Measurements from ENCODE around the gene SF3B2. TPM values are rescaled to one million over a fixed set of nuclear protein-coding genes. Genes with fewer than 3 reads are reported as not detected.

The SF3B2 gene
- total and polyA plus RNA-seq, 10 donors, result 77.5 to 195 (median 147) TPM

DNA sequence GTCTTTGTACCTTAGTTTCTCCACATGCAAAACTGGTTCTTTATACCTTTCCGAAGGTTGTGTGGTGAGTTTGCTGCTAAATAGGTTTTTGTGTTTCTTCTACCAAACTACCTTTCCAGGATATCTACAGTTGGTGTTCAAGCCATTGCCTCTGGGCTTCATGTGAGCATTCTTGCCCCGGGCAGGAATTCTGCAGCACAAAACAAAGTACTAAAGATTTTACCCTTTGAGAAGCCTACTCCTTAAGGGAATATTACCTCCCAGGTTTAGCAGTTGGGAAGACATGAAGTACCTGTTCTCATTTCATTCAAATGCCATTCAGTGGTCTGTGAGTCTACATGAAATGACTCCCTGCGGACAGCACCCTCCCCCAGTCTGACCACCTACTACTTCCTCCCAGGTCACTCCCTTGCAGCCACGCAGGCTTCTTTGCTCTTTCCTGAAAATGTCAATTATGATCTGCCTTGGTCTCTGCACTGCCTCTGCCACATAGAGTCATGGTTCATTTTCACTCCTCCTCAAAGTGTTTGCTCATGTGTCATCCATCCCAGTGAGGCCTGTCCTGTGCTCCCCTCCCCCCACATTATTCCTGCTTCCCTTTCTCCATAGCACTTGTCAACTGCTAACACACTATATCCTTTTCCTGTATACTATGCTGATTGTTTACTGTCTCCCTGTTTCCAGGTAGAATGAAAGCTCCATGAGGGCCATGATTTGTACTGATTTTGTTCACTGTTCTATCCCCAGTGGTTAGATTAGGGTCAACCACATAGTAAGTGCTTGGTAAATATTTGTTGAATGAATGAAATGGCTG is 54.8 kb downstream of the SF3B2 start:
- TF ChIP-seq POLR2AphosphoS5 (IDR thresholded peaks at IDR 0.05), result no peak
- TF ChIP-seq POLR2A (IDR thresholded peaks at IDR 0.05), result no peak
- TF ChIP-seq, protein P1, sequence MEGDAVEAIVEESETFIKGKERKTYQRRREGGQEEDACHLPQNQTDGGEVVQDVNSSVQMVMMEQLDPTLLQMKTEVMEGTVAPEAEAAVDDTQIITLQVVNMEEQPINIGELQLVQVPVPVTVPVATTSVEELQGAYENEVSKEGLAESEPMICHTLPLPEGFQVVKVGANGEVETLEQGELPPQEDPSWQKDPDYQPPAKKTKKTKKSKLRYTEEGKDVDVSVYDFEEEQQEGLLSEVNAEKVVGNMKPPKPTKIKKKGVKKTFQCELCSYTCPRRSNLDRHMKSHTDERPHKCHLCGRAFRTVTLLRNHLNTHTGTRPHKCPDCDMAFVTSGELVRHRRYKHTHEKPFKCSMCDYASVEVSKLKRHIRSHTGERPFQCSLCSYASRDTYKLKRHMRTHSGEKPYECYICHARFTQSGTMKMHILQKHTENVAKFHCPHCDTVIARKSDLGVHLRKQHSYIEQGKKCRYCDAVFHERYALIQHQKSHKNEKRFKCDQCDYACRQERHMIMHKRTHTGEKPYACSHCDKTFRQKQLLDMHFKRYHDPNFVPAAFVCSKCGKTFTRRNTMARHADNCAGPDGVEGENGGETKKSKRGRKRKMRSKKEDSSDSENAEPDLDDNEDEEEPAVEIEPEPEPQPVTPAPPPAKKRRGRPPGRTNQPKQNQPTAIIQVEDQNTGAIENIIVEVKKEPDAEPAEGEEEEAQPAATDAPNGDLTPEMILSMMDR (IDR thresholded peaks at IDR 0.05 in 8 of 11, conservative IDR thresholded peaks at IDR 0.05 in 3 of 11), result no peak
- Histone ChIP-seq H3K4me3 (no peak overlapping the region), H3K27me3 (replicated peaks in 1 of 7) (no peaks in the 10 kb centered on the region), H3K27ac (peak overlapping the region in 2 of 8 donors; percentile 7 to 44), H3K4me1 (peaks cover 21 to 100% (median 64%) of the 10 kb centered on the region in 6 donors), H3K36me3 (peaks cover 0 to 8% (median 0%) of the 10 kb centered on the region in 6 donors), H3K9me3 (no peaks in the 10 kb centered on the region)
- intact Hi-C loops (cut with DNase I; ENCODE audit: low total_unique reads), result no loop called here
- 63 to 76% (median 65%) methylated on average over 4 of the region's 4 CpGs for WGBS, 5 donors
- no peak for DNase-seq

DNA sequence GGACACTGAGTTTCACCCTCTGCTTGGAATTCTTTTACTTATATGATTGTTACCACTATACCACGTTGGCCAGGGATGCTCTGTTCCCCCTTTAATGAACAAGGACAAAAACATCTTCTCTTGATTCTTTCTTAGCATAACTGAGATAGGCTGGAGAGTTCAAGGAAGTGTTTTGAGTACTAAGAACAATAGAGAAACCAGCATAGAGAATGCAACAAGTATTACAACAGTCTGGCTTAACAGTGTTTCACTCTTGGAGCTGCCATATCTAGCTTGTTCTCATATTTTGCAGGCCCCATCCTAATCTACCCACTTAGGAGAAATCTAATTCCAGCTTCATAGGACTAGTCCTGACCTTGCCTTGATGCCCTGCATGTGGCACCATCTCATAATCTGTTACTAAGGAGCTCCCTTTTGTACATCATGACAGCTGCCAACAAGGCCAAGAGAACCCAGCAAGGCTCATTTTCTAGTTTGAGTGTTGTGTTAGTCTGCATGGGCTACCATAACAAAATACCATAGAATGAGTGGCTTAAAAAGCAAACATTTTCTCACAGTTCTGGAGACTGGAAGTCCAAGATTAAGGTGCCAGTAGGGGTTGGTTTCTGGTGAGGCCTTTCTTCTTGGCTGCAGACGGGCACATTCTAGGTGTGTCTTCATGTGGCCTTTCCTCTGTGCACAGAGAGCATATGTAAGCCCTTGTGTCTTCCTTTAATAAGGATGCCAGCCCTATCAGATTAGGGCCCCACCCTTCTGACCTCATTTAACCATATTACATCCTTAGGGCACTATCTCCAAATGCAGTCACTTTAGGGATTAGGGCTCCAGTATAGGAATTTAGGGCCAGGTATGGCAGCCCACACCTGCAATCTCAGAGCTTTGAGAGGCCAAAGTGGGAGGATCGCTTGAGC is 55.7 kb downstream of the SF3B2 start:
- no peak for DNase-seq
- H3K4me1 ChIP-seq, result peaks cover 22 to 100% (median 64%) of the 10 kb centered on the region in 6 donors

DNA sequence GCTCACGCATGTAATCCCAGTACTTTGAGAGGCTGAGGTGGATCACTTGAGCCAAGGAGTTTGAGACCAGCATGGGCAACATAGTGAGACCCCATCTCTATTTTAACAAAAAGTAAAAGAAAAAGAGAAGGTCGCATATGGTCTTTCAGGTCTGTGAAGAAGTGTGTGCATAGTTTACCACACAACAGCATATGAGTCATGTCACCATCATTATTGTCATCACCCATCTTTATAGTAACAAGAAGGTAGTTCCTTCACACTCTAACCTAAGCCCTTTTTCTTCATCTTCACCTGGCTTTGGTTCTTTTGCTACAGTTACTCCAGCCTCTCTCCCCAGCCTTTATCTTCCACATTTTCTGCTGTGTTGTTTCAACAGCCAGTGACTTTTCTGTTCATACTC is 57.1 kb downstream of the SF3B2 start:
- Histone ChIP-seq H3K27me3 (replicated peaks in 1 of 7) (no peaks in the 10 kb centered on the region), H3K4me3 (no peak overlapping the region), H3K4me1 (peaks cover 35 to 100% (median 70%) of the 10 kb centered on the region in 6 donors), H3K36me3 (peaks cover 0 to 8% (median 0%) of the 10 kb centered on the region in 6 donors), H3K27ac (no peak overlapping the region), H3K9me3 (no peaks in the 10 kb centered on the region)
- WGBS, 5 donors, result 77 to 93% (median 89%) methylated on average over 2 of the region's 2 CpGs
- no peak for DNase-seq
- TF ChIP-seq POLR2AphosphoS5 (IDR thresholded peaks at IDR 0.05) (no peak), POLR2A (IDR thresholded peaks at IDR 0.05) (no peak)
- TF ChIP-seq, protein P1 (IDR thresholded peaks at IDR 0.05 in 8 of 11, conservative IDR thresholded peaks at IDR 0.05 in 3 of 11), result no peak
- intact Hi-C loops (cut with DNase I; ENCODE audit: low total_unique reads), result no loop called here

More for the DNA sequence above, 55.7 kb downstream of the SF3B2 start:
- H3K4me3 ChIP-seq, result no peak overlapping the region
- peak overlapping the region in 1 of 8 donors; percentile 44 for H3K27ac ChIP-seq
- WGBS, 5 donors, result 84 to 88% (median 85%) methylated on average over 3 of the region's 3 CpGs
- H3K9me3 ChIP-seq, result no peaks in the 10 kb centered on the region
- no peak for TF ChIP-seq POLR2AphosphoS5 (IDR thresholded peaks at IDR 0.05)
- TF ChIP-seq POLR2A (IDR thresholded peaks at IDR 0.05), result no peak
- TF ChIP-seq, protein P1 (IDR thresholded peaks at IDR 0.05 in 8 of 11, conservative IDR thresholded peaks at IDR 0.05 in 3 of 11), result no peak
- peaks cover 0 to 8% (median 0%) of the 10 kb centered on the region in 6 donors for H3K36me3 ChIP-seq
- no peaks in the 10 kb centered on the region for H3K27me3 ChIP-seq (replicated peaks in 1 of 7)
- intact Hi-C loops (cut with DNase I; ENCODE audit: low total_unique reads), result no loop called here

Measured in spleen (tissue), 11 donors.